A549 (cell line): ENCODE measurements around the gene AFAP1.

ENCODE experiments used
- CEBPB ChIP-seq, 2 experiments: fragments of >200 bp in 1 of 2; sonication (Bioruptor Twin) in 1 of 2; formaldehyde crosslinking in 1 of 2; IDR thresholded peaks; 2 replicates each; pipeline ENCODE4 v1.6.1; 2012 to 2016
- HDAC2 ChIP-seq: fragments of 200-600 bp; sonication (generic); IDR thresholded peaks from 2 replicates; pipeline ENCODE4 v1.6.1; 2016
- HMGXB4 ChIP-seq: fragments of 250-450 bp; sonication (Bioruptor Pico); IDR thresholded peaks from 2 replicates; pipeline ENCODE4 v1.5.0; 2021; ENCODE audit warnings: mild to moderate bottlenecking, moderate library complexity, borderline replicate concordance
- MAX ChIP-seq: IDR thresholded peaks from 2 replicates; pipeline ENCODE4 v1.6.1; 2012
- POLR2A ChIP-seq: IDR thresholded peaks from 2 replicates; pipeline ENCODE4 v1.6.1; 2012; ENCODE audit warnings: mild to moderate bottlenecking, low read length
- RFX5 ChIP-seq: fragments of 450-650 bp; IDR thresholded peaks from 2 replicates; pipeline ENCODE4 v1.7.1; 2014; ENCODE audit warnings: antibody characterized with exemption, mild to moderate bottlenecking, moderate library complexity
- ZFP36 ChIP-seq: fragments of 450-650 bp; IDR thresholded peaks from 2 replicates; pipeline ENCODE4 v1.6.1; 2014; ENCODE audit warnings: borderline replicate concordance; ENCODE audit not compliant: partially characterized antibody
- ZSCAN20 ChIP-seq: fragments of 250-450 bp; sonication (Bioruptor Pico); IDR thresholded peaks from 2 replicates; pipeline ENCODE4 v1.8.0; 2022; ENCODE audit warnings: mild to moderate bottlenecking, moderate library complexity
- TF ChIP-seq, protein P1 (sequence below): fragments of >200 bp; sonication (Bioruptor Twin); formaldehyde crosslinking; IDR thresholded peaks from 3 replicates; pipeline ENCODE4 v1.5.1; 2016

- TF ChIP-seq HDAC2 = no peak
- no peak for TF ChIP-seq RFX5
- TF ChIP-seq HMGXB4 (CRISPR knock-in tag) = no peak
- TF ChIP-seq, protein P1, sequence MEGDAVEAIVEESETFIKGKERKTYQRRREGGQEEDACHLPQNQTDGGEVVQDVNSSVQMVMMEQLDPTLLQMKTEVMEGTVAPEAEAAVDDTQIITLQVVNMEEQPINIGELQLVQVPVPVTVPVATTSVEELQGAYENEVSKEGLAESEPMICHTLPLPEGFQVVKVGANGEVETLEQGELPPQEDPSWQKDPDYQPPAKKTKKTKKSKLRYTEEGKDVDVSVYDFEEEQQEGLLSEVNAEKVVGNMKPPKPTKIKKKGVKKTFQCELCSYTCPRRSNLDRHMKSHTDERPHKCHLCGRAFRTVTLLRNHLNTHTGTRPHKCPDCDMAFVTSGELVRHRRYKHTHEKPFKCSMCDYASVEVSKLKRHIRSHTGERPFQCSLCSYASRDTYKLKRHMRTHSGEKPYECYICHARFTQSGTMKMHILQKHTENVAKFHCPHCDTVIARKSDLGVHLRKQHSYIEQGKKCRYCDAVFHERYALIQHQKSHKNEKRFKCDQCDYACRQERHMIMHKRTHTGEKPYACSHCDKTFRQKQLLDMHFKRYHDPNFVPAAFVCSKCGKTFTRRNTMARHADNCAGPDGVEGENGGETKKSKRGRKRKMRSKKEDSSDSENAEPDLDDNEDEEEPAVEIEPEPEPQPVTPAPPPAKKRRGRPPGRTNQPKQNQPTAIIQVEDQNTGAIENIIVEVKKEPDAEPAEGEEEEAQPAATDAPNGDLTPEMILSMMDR = no peak
- no peak for TF ChIP-seq CEBPB (IDR thresholded peaks at IDR 0.05)
- no peak for TF ChIP-seq ZSCAN20
- no peak for TF ChIP-seq ZFP36
- no peak for TF ChIP-seq POLR2A
- no peak for TF ChIP-seq MAX
Measured at GRCh38 chr4:7787067-7787466, 152.6 kb downstream of the AFAP1 start.
